Mucosa of descending colon (tissue), 3 donors: ENCODE results near the gene FAM170B. TPM values are rescaled to one million over a fixed set of nuclear protein-coding genes. Genes with fewer than 3 reads are reported as not detected.

Source experiments
- ATAC-seq: fragments of 200-7000 bp; cut with Tn5 transposase; one replicate; pipeline ENCODE4 v1.9.1; 2020; ENCODE audit warnings: mild to moderate bottlenecking, moderate library complexity
- DNase-seq, 3 donors: peaks; one replicate each; pipeline ENCODE4 v3.0.0-alpha.2; 2020
- H3K36me3 ChIP-seq: fragments of 200-600 bp; one replicate; pipeline ENCODE4 v1.8.0; 2021; ENCODE audit warnings: low read depth, mild to moderate bottlenecking
- H3K4me1 ChIP-seq: fragments of 200-600 bp; one replicate; pipeline ENCODE4 v1.8.0; 2021; ENCODE audit warnings: low read depth, mild to moderate bottlenecking
- H3K4me3 ChIP-seq: fragments of 200-600 bp; one replicate; pipeline ENCODE4 v1.8.0; 2021; ENCODE audit warnings: mild to moderate bottlenecking
- H3K9me3 ChIP-seq: fragments of 200-600 bp; one replicate; pipeline ENCODE4 v1.8.0; 2021; ENCODE audit warnings: mild to moderate bottlenecking
- CTCF ChIP-seq: fragments of 200-600 bp; IDR thresholded peaks from one replicate; pipeline ENCODE4 v1.8.0; 2022; ENCODE audit warnings: antibody characterized with exemption, mild to moderate bottlenecking
- intact Hi-C, 2 donors: fragments of 100-400 bp; cut with DNase I in 1 of 2; cut with micrococcal nuclease in 1 of 2; formaldehyde crosslinking; loops; one replicate each; pipeline versions ENCODE4 v1.11.0 to v1.11.1; 2022; cut with DNase I, micrococcal nuclease
- total RNA-seq, 3 donors: library from RNA; stranded (reverse); fragmentation: NEBNext Ultra II Directional in 2 of 3; extraction: Animal tissue kit (Norgen Biotek cat#: 25700) in 2 of 3; gene quantifications; one replicate each; pipeline versions ENCODE4 v1.2.1 to v1.2.4, GENCODE V29; 2021 to 2023
- donor health status: DM: no; HTN: no; CAD: no; lungs with moderate emphysema.
- donor health status: DM: no; HTN: no; CAD: no.
- donor health status: DM: no; HTN: yes; CAD: no.

FAM170B gene
- total RNA-seq, 3 donors from 2014 or later: not detected

GRCh38 chr10:49177391-49178355 lies 43.9 kb upstream of the FAM170B start:
- Histone ChIP-seq H3K9me3 (no peaks in the 10 kb centered on the region), H3K4me1 (peaks cover 4% of the 10 kb centered on the region), H3K4me3 (no peak overlapping the region), H3K36me3 (no peaks in the 10 kb centered on the region)
- intact Hi-C loops: no loop called here
- TF ChIP-seq CTCF: no peak
- DNase-seq: peak in 1 of 3 donors; percentile 38
- peak; percentile 66 for ATAC-seq

GRCh38 chr10:49176310-49177268 lies 42.8 kb upstream of the FAM170B start:
- DNase-seq: no peak

GRCh38 chr10:49175587-49176309 lies 41.9 kb upstream of the FAM170B start:
- DNase-seq (no peak), ATAC-seq (no peak)
- intact Hi-C loops: no loop called here
- Histone ChIP-seq H3K4me3 (no peak overlapping the region), H3K36me3 (no peaks in the 10 kb centered on the region), H3K9me3 (no peaks in the 10 kb centered on the region), H3K4me1 (peaks cover 4% of the 10 kb centered on the region)
- TF ChIP-seq CTCF: no peak

More at GRCh38 chr10:49176310-49177268, 42.8 kb upstream of the FAM170B start:
- Histone ChIP-seq H3K4me1 (peaks cover 4% of the 10 kb centered on the region), H3K9me3 (no peaks in the 10 kb centered on the region), H3K36me3 (no peaks in the 10 kb centered on the region), H3K4me3 (no peak overlapping the region)
- intact Hi-C loops: no loop called here
- TF ChIP-seq CTCF: no peak
- no peak for ATAC-seq

- intact Hi-C loops: no loop called here
- TF ChIP-seq CTCF: no peak
- Histone ChIP-seq H3K4me3 (no peak overlapping the region), H3K9me3 (no peaks in the 10 kb centered on the region), H3K36me3 (no peaks in the 10 kb centered on the region), H3K4me1 (peaks cover 4% of the 10 kb centered on the region)
- ATAC-seq: no peak
- DNase-seq: no peak
These were observed 41.2 kb upstream of the FAM170B start for GRCh38 chr10:49174926-49175500.
